IMR-90 (cell line): ENCODE data around the gene MMD.

ENCODE experiments used
- BHLHE40 ChIP-seq: fragments of 150-350 bp; IDR thresholded peaks from 2 replicates; pipeline ENCODE4 v1.6.1; 2016; ENCODE audit warnings: mild to moderate bottlenecking, low read depth, low read length
- CTCF ChIP-seq: conservative IDR thresholded peaks from 2 replicates; pipeline ENCODE4 v1.5.1; 2012; ENCODE audit warnings: mild to moderate bottlenecking, low read depth, low read length, improper control_type of control experiment
- MAFK ChIP-seq: IDR thresholded peaks from 2 replicates; pipeline ENCODE4 v1.6.1; 2012; ENCODE audit warnings: low read depth, low read length, improper control_type of control experiment
- MAZ ChIP-seq: IDR thresholded peaks from 2 replicates; pipeline ENCODE4 v1.6.1; 2012; ENCODE audit warnings: low read depth, mild to moderate bottlenecking, low read length, improper control_type of control experiment, moderate library complexity, borderline replicate concordance
- MXI1 ChIP-seq: IDR thresholded peaks from 2 replicates; pipeline ENCODE4 v1.6.1; 2012; ENCODE audit warnings: low read depth, mild to moderate bottlenecking, low read length, moderate library complexity, borderline replicate concordance
- POLR2A ChIP-seq: IDR thresholded peaks from 2 replicates; pipeline ENCODE4 v1.6.1; 2012; ENCODE audit warnings: mild to moderate bottlenecking, low read depth, low read length
- USF2 ChIP-seq: fragments of 150-350 bp; IDR thresholded peaks from 2 replicates; pipeline ENCODE4 v1.6.1; 2017; ENCODE audit warnings: mild to moderate bottlenecking, antibody characterized with exemption, low read length, low read depth

GRCh38 chr17:55442462-55442861, 20.8 kb upstream of the MMD start:
- no peak for TF ChIP-seq POLR2A
- TF ChIP-seq CTCF: no peak
- TF ChIP-seq BHLHE40: no peak
- TF ChIP-seq MAFK: no peak
- no peak for TF ChIP-seq MAZ
- TF ChIP-seq USF2: no peak
- no peak for TF ChIP-seq MXI1
